CD4-positive, alpha-beta memory T cell (primary cell): Measurements from ENCODE around the gene FGG. TPM values are rescaled to one million over a fixed set of nuclear protein-coding genes. Genes with fewer than 3 reads are reported as not detected.

Experiments
- CTCF ChIA-PET: fragments of 350-600 bp; sonication (Branson Sonifier 250); formaldehyde crosslinking; loops from one replicate; lab custom pipeline; 2021; ENCODE audit warnings: inconsistent platforms; ENCODE audit not compliant: partially characterized antibody; lab: Charles Lee
- POLR2A ChIA-PET: fragments of 350-600 bp; sonication (Branson Sonifier 250); formaldehyde crosslinking; loops from one replicate; lab custom pipeline; 2021; ENCODE audit not compliant: partially characterized antibody; lab: Charles Lee
- DNase-seq, 5 donors: peaks; one replicate each; pipeline versions ENCODE4 v3.0.0 to v3.0.0-alpha.2; 2020 to 2022; ENCODE audit warnings: mixed read lengths in 1 of 5
- H3K27ac ChIP-seq: one replicate; pipeline ENCODE4 v1.7.0; 2013; ENCODE audit warnings: low read depth, low read length
- H3K27me3 ChIP-seq: 2 replicates; pipeline ENCODE4 v1.7.0; 2013; ENCODE audit warnings: mild to moderate bottlenecking, low read length, moderate library complexity; ENCODE audit not compliant: insufficient read depth
- H3K36me3 ChIP-seq: 2 replicates; pipeline ENCODE4 v1.7.0; 2013; ENCODE audit warnings: mild to moderate bottlenecking, low read length, moderate library complexity; ENCODE audit not compliant: insufficient read depth
- H3K4me1 ChIP-seq: 2 replicates; pipeline ENCODE4 v1.7.0; 2013; ENCODE audit warnings: mild to moderate bottlenecking, low read length, moderate library complexity; ENCODE audit not compliant: insufficient read depth
- H3K4me3 ChIP-seq, 2 donors: one replicate each; pipeline ENCODE4 v1.7.0; 2013; ENCODE audit warnings: low read length in 2 of 2, mild to moderate bottlenecking in 1 of 2
- H3K9me3 ChIP-seq, 2 donors: one replicate each; pipeline ENCODE4 v1.7.0; 2013; ENCODE audit warnings: low read length in 2 of 2, control low read depth in 1 of 2; ENCODE audit not compliant: control insufficient read depth in 1 of 2
- H3K27ac Mint-ChIP-seq, 7 donors: one replicate each; pipeline ENCODE4 v1.8.0; 2020 to 2021; ENCODE audit warnings: mixed read lengths in 7 of 7, mild to moderate bottlenecking in 6 of 7, inconsistent platforms in 3 of 7, moderate library complexity in 3 of 7
- H3K27me3 Mint-ChIP-seq, 2 donors: one replicate each; pipeline ENCODE4 v1.8.0; 2020 to 2021; ENCODE audit warnings: mixed read lengths in 2 of 2
- H3K36me3 Mint-ChIP-seq, 2 donors: one replicate each; pipeline ENCODE4 v1.8.0; 2020 to 2021; ENCODE audit warnings: mixed read lengths in 2 of 2, inconsistent platforms in 1 of 2, mild to moderate bottlenecking in 1 of 2
- H3K4me1 Mint-ChIP-seq, 4 donors: one replicate each; pipeline ENCODE4 v1.8.0; 2020 to 2021; ENCODE audit warnings: mixed read lengths in 4 of 4, mild to moderate bottlenecking in 1 of 4
- H3K4me3 Mint-ChIP-seq, 8 donors: one replicate each; pipeline ENCODE4 v1.8.0; 2020 to 2021; ENCODE audit warnings: mixed read lengths in 8 of 8, mild to moderate bottlenecking in 7 of 8, moderate library complexity in 6 of 8, inconsistent platforms in 3 of 8
- H3K9me3 Mint-ChIP-seq, 8 donors: one replicate each; pipeline ENCODE4 v1.8.0; 2020 to 2021; ENCODE audit warnings: mixed read lengths in 8 of 8, mild to moderate bottlenecking in 5 of 8, inconsistent platforms in 3 of 8, moderate library complexity in 1 of 8
- intact Hi-C: fragments of 100-400 bp; cut with micrococcal nuclease; formaldehyde crosslinking; loops from one replicate; pipeline ENCODE4 v1.15.1; 2023
- polyA plus RNA-seq, 2 donors: library from polyadenylated mRNA; unstranded; fragments of 300-500 nt; fragmentation: Illumina TruSeq; gene quantifications; one replicate each; pipeline ENCODE4 v1.2.3, GENCODE V29; 2021
- total RNA-seq, 2 experiments: library from RNA; stranded (reverse); gene quantifications; one replicate each; pipeline ENCODE4 v1.2.3, GENCODE V29; 2021

Gene FGG
- total and polyA plus RNA-seq, 4 experiments from 2014 or later, result not detected

- Histone ChIP-seq H3K4me1 (no peaks in the 10 kb centered on the region), H3K9me3 (no peaks in the 10 kb centered on the region), H3K4me3 (no peak overlapping the region), H3K27me3 (no peaks in the 10 kb centered on the region), H3K36me3 (no peaks in the 10 kb centered on the region), H3K27ac (no peak overlapping the region)
- Mint-ChIP-seq H3K36me3 (no peaks in the 10 kb centered on the region), H3K4me3 (no peak overlapping the region), H3K9me3 (no peaks in the 10 kb centered on the region), H3K27me3 (peaks cover 4% of the 10 kb centered on the region in 2 donors), H3K4me1 (no peaks in the 10 kb centered on the region), H3K27ac (no peak overlapping the region)
- intact Hi-C loops, result no loop called here
- POLR2A ChIA-PET, result no interaction called here
- CTCF ChIA-PET, result no interaction called here
- no peak for DNase-seq
Measured at GRCh38 chr4:154565704-154566103, 46.8 kb downstream of the FGG start.

- Histone ChIP-seq H3K27me3 (no peaks in the 10 kb centered on the region), H3K4me1 (no peaks in the 10 kb centered on the region), H3K4me3 (no peak overlapping the region), H3K27ac (no peak overlapping the region), H3K36me3 (no peaks in the 10 kb centered on the region), H3K9me3 (no peaks in the 10 kb centered on the region)
- no peak for DNase-seq
- ChIA-PET CTCF (no interaction called here), POLR2A (no interaction called here)
- Mint-ChIP-seq H3K27me3 (peaks cover 5 to 8% of the 10 kb centered on the region in 2 donors), H3K4me3 (no peak overlapping the region), H3K9me3 (no peaks in the 10 kb centered on the region), H3K36me3 (no peaks in the 10 kb centered on the region), H3K4me1 (no peaks in the 10 kb centered on the region), H3K27ac (no peak overlapping the region)
- intact Hi-C loops, result no loop called here
Measured at GRCh38 chr4:154564311-154564710, 48.1 kb downstream of the FGG start.

- Mint-ChIP-seq H3K27ac (no peak within 1 kb of the TSS), H3K4me3 (no peak within 1 kb of the TSS), H3K27me3 (peaks cover 5 to 8% of the 10 kb centered on the region in 2 donors), H3K9me3 (no peaks in the 10 kb centered on the region), H3K4me1 (no peaks in the 10 kb centered on the region), H3K36me3 (no peaks in the 10 kb centered on the region)
- ChIA-PET CTCF (interaction anchor here (1.4 kb wide), 1 partner anchor 13 kb away, joined by 6 read pairs; the partner anchor contains the start of gene PLRG1), POLR2A (interaction anchor here (1.0 kb wide), 1 partner anchor 12 kb away, joined by 3 read pairs; the partner anchor contains the start of gene PLRG1)
- Histone ChIP-seq H3K4me3 (no peak within 1 kb of the TSS), H3K27me3 (no peaks in the 10 kb centered on the region), H3K27ac (no peak within 1 kb of the TSS), H3K4me1 (no peaks in the 10 kb centered on the region), H3K9me3 (no peaks in the 10 kb centered on the region), H3K36me3 (no peaks in the 10 kb centered on the region)
- no peak for DNase-seq
- intact Hi-C loops, result no loop called here
Measured at GRCh38 chr4:154562697-154563254, 49.7 kb downstream of the FGG start, which contains the start of gene FGB. Gene FGB (plus strand): TSS chr4:154563011. CDS start chr4:154563019, 8 bp downstream.

GRCh38 chr4:154560824-154561231, 51.6 kb downstream of the FGG start:
- no peaks in the 10 kb centered on the region for H3K9me3 ChIP-seq
- Mint-ChIP-seq H3K27me3 (peaks cover 5 to 9% of the 10 kb centered on the region in 2 donors), H3K36me3 (no peaks in the 10 kb centered on the region), H3K4me1 (no peaks in the 10 kb centered on the region), H3K9me3 (no peaks in the 10 kb centered on the region), H3K4me3 (no peak overlapping the region), H3K27ac (no peak overlapping the region)
- no peaks in the 10 kb centered on the region for H3K27me3 ChIP-seq
- H3K36me3 ChIP-seq, result no peaks in the 10 kb centered on the region
- H3K4me1 ChIP-seq, result no peaks in the 10 kb centered on the region
- DNase-seq, result no peak
- no peak overlapping the region for H3K4me3 ChIP-seq
- no peak overlapping the region for H3K27ac ChIP-seq
- POLR2A ChIA-PET, result no interaction called here
- intact Hi-C loops, result no loop called here
- CTCF ChIA-PET, result interaction anchor here (2.6 to 2.8 kb wide), 2 partner anchors 11 to 58 kb away, joined by 8 to 33 read pairs; partner anchors contain the start of gene PLRG1

GRCh38 chr4:154560419-154560801, 52.0 kb downstream of the FGG start:
- Mint-ChIP-seq H3K4me3 (no peak overlapping the region), H3K4me1 (no peaks in the 10 kb centered on the region), H3K27ac (no peak overlapping the region), H3K9me3 (no peaks in the 10 kb centered on the region), H3K27me3 (peaks cover 5 to 9% of the 10 kb centered on the region in 2 donors), H3K36me3 (no peaks in the 10 kb centered on the region)
- Histone ChIP-seq H3K4me1 (no peaks in the 10 kb centered on the region), H3K9me3 (no peaks in the 10 kb centered on the region), H3K36me3 (no peaks in the 10 kb centered on the region), H3K4me3 (no peak overlapping the region), H3K27me3 (no peaks in the 10 kb centered on the region), H3K27ac (no peak overlapping the region)
- no peak for DNase-seq
- ChIA-PET POLR2A (no interaction called here), CTCF (interaction anchor here (0.6 to 2.8 kb wide), 3 partner anchors 11 to 62 kb away, joined by 3 to 33 read pairs (median 8); partner anchors contain the start of gene PLRG1)
- intact Hi-C loops, result no loop called here

- H3K9me3 Mint-ChIP-seq, result no peaks in the 10 kb centered on the region
- Histone ChIP-seq H3K4me3 (no peak overlapping the region), H3K9me3 (no peaks in the 10 kb centered on the region), H3K27me3 (no peaks in the 10 kb centered on the region), H3K36me3 (no peaks in the 10 kb centered on the region), H3K27ac (no peak overlapping the region), H3K4me1 (no peaks in the 10 kb centered on the region)
- H3K4me1 Mint-ChIP-seq, result no peaks in the 10 kb centered on the region
- DNase-seq, result no peak
- ChIA-PET CTCF (interaction anchor here (0.6 to 2.8 kb wide), 12 partner anchors 9 to 815 kb away, joined by 3 to 33 read pairs (median 4); partner anchors contain the start of genes FGG and PLRG1), POLR2A (interaction anchor here (1.1 kb wide), 1 partner anchor 9 kb away, joined by 4 read pairs; the partner anchor contains the start of gene PLRG1)
- intact Hi-C loops, result loop anchor here (10.0 kb wide), 1 partner anchor 1225 kb away; no protein-coding TSS in a partner anchor
- peak overlapping the region in 1 of 8 donors; percentile 12 for H3K4me3 Mint-ChIP-seq
- H3K27me3 Mint-ChIP-seq, result peaks cover 5 to 9% of the 10 kb centered on the region in 2 donors
- no peak overlapping the region for H3K27ac Mint-ChIP-seq
- H3K36me3 Mint-ChIP-seq, result no peaks in the 10 kb centered on the region
Measured at GRCh38 chr4:154559494-154560418, 52.7 kb downstream of the FGG start.

- Histone ChIP-seq H3K27ac (no peak overlapping the region), H3K4me1 (no peaks in the 10 kb centered on the region), H3K4me3 (no peak overlapping the region), H3K9me3 (no peaks in the 10 kb centered on the region), H3K27me3 (no peaks in the 10 kb centered on the region), H3K36me3 (no peaks in the 10 kb centered on the region)
- Mint-ChIP-seq H3K9me3 (no peaks in the 10 kb centered on the region), H3K4me1 (no peaks in the 10 kb centered on the region), H3K4me3 (no peak overlapping the region), H3K27ac (no peak overlapping the region), H3K36me3 (no peaks in the 10 kb centered on the region), H3K27me3 (peaks cover 5 to 9% of the 10 kb centered on the region in 2 donors)
- ChIA-PET POLR2A (interaction anchor here (1.1 kb wide), 1 partner anchor 9 kb away, joined by 4 read pairs; the partner anchor contains the start of gene PLRG1), CTCF (interaction anchor here (0.8 to 2.8 kb wide), 11 partner anchors 9 to 816 kb away, joined by 3 to 33 read pairs (median 4); partner anchors contain the start of genes FGG and PLRG1)
- intact Hi-C loops, result loop anchor here (10.0 kb wide), 1 partner anchor 1226 kb away; no protein-coding TSS in a partner anchor
- no peak for DNase-seq
Measured at GRCh38 chr4:154559141-154559493, 53.3 kb downstream of the FGG start.
